NCI-H774 (cell line): Measurements from ENCODE around the gene INSIG1.

Experiments used
- DNase-seq: peaks from one replicate; lab custom pipeline; 2025; lab: John Stamatoyannopoulos, UW

Gene INSIG1

GRCh38 chr7:155266440-155266839 is 31.2 kb upstream of the INSIG1 start:
- DNase-seq, result no peak

GRCh38 chr7:155267023-155267422 is 30.7 kb upstream of the INSIG1 start:
- no peak for DNase-seq

- DNase-seq, result no peak
These were observed 30.2 kb upstream of the INSIG1 start for GRCh38 chr7:155267436-155267835.

- no peak for DNase-seq
These were observed 29.5 kb upstream of the INSIG1 start for GRCh38 chr7:155268211-155268610.

GRCh38 chr7:155268921-155269650 is 28.6 kb upstream of the INSIG1 start:
- DNase-seq, result no peak

- DNase-seq, result no peak
These were observed 27.7 kb upstream of the INSIG1 start for GRCh38 chr7:155269766-155270585.

- DNase-seq, result no peak
These were observed 26.8 kb upstream of the INSIG1 start for GRCh38 chr7:155270861-155271260.

- DNase-seq, result no peak
These were observed 22.9 kb upstream of the INSIG1 start for GRCh38 chr7:155274633-155275355.

GRCh38 chr7:155276042-155276799 is 21.5 kb upstream of the INSIG1 start:
- DNase-seq, result no peak

GRCh38 chr7:155276800-155277375 is 20.8 kb upstream of the INSIG1 start:
- no peak for DNase-seq

- no peak for DNase-seq
These were observed 20.2 kb upstream of the INSIG1 start for GRCh38 chr7:155277385-155277994.

GRCh38 chr7:155278921-155279320 is 18.8 kb upstream of the INSIG1 start:
- no peak for DNase-seq

- DNase-seq, result no peak
These were observed 17.8 kb upstream of the INSIG1 start for GRCh38 chr7:155279787-155280445.

GRCh38 chr7:155280446-155281397 is 17.0 kb upstream of the INSIG1 start:
- no peak for DNase-seq

GRCh38 chr7:155281398-155281969 is 16.2 kb upstream of the INSIG1 start:
- no peak for DNase-seq

GRCh38 chr7:155282671-155283070 is 15.0 kb upstream of the INSIG1 start:
- no peak for DNase-seq

- no peak for DNase-seq
These were observed 14.0 kb upstream of the INSIG1 start for GRCh38 chr7:155283565-155284194.

- no peak for DNase-seq
These were observed 13.0 kb upstream of the INSIG1 start for GRCh38 chr7:155284496-155285274.
